Activated effector memory CD4-positive, alpha-beta T cell treated with Interleukin-2 at 50 U/mL for 16 hours (primary cell): ENCODE data around the gene CNOT9.

Source experiments
- DNase-seq: peaks from one replicate; pipeline ENCODE4 v3.0.0-alpha.2; 2020

Gene CNOT9

GRCh38 chr2:218578272-218578877 is 9.7 kb downstream of the CNOT9 start:
- no peak for DNase-seq

GRCh38 chr2:218582076-218582475 is 13.4 kb downstream of the CNOT9 start:
- DNase-seq: no peak

GRCh38 chr2:218583983-218584850 is 15.6 kb downstream of the CNOT9 start:
- DNase-seq: no peak

GRCh38 chr2:218585541-218585940 is 16.9 kb downstream of the CNOT9 start:
- DNase-seq: no peak

- DNase-seq: no peak
Observed at GRCh38 chr2:218605432-218605831, 36.8 kb downstream of the CNOT9 start.

- no peak for DNase-seq
Observed at GRCh38 chr2:218607436-218608115, 38.9 kb downstream of the CNOT9 start, which contains the start of gene PLCD4. Gene PLCD4 (plus strand): TSS chr2:218607899. CDS start chr2:218615740, 7,841 bp downstream.

- no peak for DNase-seq
Observed at GRCh38 chr2:218615868-218616315, 47.3 kb downstream of the CNOT9 start.

- DNase-seq: no peak
Observed at GRCh38 chr2:218618102-218618860, 49.6 kb downstream of the CNOT9 start.

- no peak for DNase-seq
Observed at GRCh38 chr2:218621007-218621406, 52.4 kb downstream of the CNOT9 start.

GRCh38 chr2:218622606-218623365 is 54.1 kb downstream of the CNOT9 start:
- DNase-seq: no peak

- no peak for DNase-seq
Observed at GRCh38 chr2:218623366-218623705, 54.7 kb downstream of the CNOT9 start.

- DNase-seq: no peak
Observed at GRCh38 chr2:218626369-218626768, 57.7 kb downstream of the CNOT9 start.

GRCh38 chr2:218627939-218628338 is 59.3 kb downstream of the CNOT9 start:
- DNase-seq: no peak

GRCh38 chr2:218631837-218632236 is 63.2 kb downstream of the CNOT9 start:
- DNase-seq: no peak

GRCh38 chr2:218635719-218636118 is 67.1 kb downstream of the CNOT9 start:
- DNase-seq: no peak

GRCh38 chr2:218638372-218638771 is 69.7 kb downstream of the CNOT9 start:
- no peak for DNase-seq

- no peak for DNase-seq
Observed at GRCh38 chr2:218642121-218642656, 73.5 kb downstream of the CNOT9 start.

- DNase-seq: no peak
Observed at GRCh38 chr2:218642786-218643185, 74.1 kb downstream of the CNOT9 start.

GRCh38 chr2:218643751-218644310 is 75.2 kb downstream of the CNOT9 start:
- no peak for DNase-seq

- no peak for DNase-seq
Observed at GRCh38 chr2:218644721-218645120, 76.1 kb downstream of the CNOT9 start.

GRCh38 chr2:218645126-218645525 is 76.5 kb downstream of the CNOT9 start:
- no peak for DNase-seq
